ENCODE results near the gene PXT1.

Gene PXT1

DNA sequence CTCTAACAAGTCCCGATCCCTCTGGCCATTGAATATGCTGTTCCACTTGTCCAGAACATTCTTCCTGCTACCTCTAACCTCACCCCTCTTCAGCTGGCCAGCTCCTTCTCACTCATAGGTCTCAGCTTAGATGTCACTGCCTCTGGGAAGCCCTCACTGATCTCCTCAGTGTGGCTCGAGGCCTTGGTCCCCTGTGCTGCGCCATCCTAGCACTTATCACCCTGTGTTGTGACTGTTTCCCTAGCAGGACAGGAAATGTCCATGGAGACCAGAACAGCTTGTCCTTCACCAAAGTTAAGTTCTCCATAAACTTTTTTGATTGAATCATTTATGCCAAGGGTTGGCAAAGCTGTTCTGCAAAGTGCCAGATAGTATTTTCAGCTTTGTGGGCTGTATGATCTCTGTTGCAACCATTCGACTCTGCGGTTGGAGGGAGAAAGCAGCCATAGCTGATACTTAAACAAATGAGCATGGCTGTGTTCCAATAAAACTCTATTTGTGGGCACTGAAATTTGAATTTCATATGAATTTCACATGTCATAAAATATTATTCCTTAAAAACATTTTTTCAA lies 99.5 kb downstream of the PXT1 start:
- DNase-seq: no peak

DNA sequence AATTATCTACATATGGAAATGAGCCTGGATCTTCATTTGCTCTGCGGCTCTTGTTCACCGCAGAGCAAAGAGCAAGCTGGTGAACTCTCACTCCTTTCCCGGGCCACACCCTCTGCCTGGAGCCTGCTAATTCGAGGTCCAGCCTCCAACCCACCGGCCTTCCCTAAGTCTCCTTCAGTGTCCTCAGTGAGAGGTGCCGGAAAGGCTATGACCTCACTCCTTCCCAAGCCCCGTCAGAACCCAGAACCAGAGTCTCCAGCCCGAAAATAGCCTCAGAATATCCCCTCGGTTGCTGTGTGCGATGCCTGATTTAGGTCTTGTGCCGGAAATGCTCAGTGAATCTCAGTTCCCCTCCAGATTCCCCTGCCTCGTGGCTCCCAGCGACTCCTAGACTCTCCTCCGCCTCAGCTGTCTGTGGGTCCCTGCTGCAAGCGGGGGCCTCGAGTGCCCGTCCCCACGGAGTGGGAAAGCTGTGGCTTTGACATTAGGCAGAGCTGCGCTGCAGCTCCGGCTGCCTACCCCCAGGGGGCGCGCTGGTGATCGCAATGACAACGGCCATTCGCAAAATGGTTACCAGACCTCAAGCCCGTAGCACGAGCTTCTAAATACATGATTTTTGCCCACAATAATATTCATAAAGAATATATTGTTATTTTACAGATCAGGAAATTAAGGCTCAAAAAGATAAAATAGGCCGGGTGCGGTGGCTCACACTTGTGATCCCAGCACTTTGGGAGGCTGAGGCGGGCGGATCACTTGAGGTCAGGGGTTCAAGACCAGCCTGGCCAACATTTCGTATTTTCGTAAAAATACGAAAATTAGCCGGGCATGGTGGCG lies 101.8 kb downstream of the PXT1 start:
- DNase-seq: peak; percentile 80
